ENCODE data around the gene AOAH. TPM values are rescaled to one million over a fixed set of nuclear protein-coding genes. Genes with fewer than 3 reads are reported as not detected.

The AOAH gene
- total and polyA plus RNA-seq, 8 donors = 1.6 to 35.8 (median 4.3) TPM; not detected in 1

- intact Hi-C loops (cut with DNase I; ENCODE audit: low total_unique reads) = no loop called here
- no peak for TF ChIP-seq EP300 (IDR thresholded peaks at IDR 0.05)
- no peak for TF ChIP-seq POLR2A (IDR thresholded peaks at IDR 0.05)
- TF ChIP-seq CTCF (IDR thresholded peaks at IDR 0.05) = no peak
- no peak for TF ChIP-seq POLR2AphosphoS5 (IDR thresholded peaks at IDR 0.05)
- Histone ChIP-seq H3K27me3 (no peaks in the 10 kb centered on the region), H3K9me3 (no peaks in the 10 kb centered on the region), H3K36me3 (no peaks in the 10 kb centered on the region), H3K4me3 (no peak overlapping the region), H3K4me1 (no peaks in the 10 kb centered on the region), H3K27ac (no peak overlapping the region)
- DNase-seq = no peak
- 80 to 90% (median 87%) methylated on average over 2 of the region's 2 CpGs for WGBS, 5 donors
Observed at GRCh38 chr7:36682102-36682501, 42.2 kb downstream of the AOAH start.

GRCh38 chr7:36677769-36678437 lies 46.4 kb downstream of the AOAH start:
- 73 to 91% (median 90%) methylated on average over 2 of the region's 2 CpGs for WGBS, 5 donors
- intact Hi-C loops (cut with DNase I; ENCODE audit: low total_unique reads) = loop anchor here (10.0 kb wide), 1 partner anchor 183 kb away; no protein-coding TSS in a partner anchor

GRCh38 chr7:36673703-36674102 lies 50.6 kb downstream of the AOAH start:
- Histone ChIP-seq H3K9me3 (no peaks in the 10 kb centered on the region), H3K27ac (no peak overlapping the region), H3K4me3 (no peak overlapping the region), H3K27me3 (no peaks in the 10 kb centered on the region), H3K36me3 (peaks cover 0 to 7% (median 0%) of the 10 kb centered on the region in 4 donors), H3K4me1 (peaks cover 0 to 5% (median 0%) of the 10 kb centered on the region in 4 donors)
- intact Hi-C loops (cut with DNase I; ENCODE audit: low total_unique reads) = loop anchor here (10.0 kb wide), 1 partner anchor 179 kb away; no protein-coding TSS in a partner anchor
- 93 to 98% (median 95%) methylated on average over 6 of the region's 6 CpGs for WGBS, 5 donors
- DNase-seq = no peak
- TF ChIP-seq POLR2AphosphoS5 (IDR thresholded peaks at IDR 0.05) (no peak), POLR2A (IDR thresholded peaks at IDR 0.05) (no peak), CTCF (IDR thresholded peaks at IDR 0.05) (no peak), EP300 (IDR thresholded peaks at IDR 0.05) (no peak)

More at GRCh38 chr7:36677769-36678437, 46.4 kb downstream of the AOAH start:
- Histone ChIP-seq H3K4me3 (no peak overlapping the region), H3K9me3 (no peaks in the 10 kb centered on the region), H3K27me3 (no peaks in the 10 kb centered on the region), H3K4me1 (no peaks in the 10 kb centered on the region), H3K27ac (no peak overlapping the region), H3K36me3 (no peaks in the 10 kb centered on the region)
- no peak for DNase-seq
- TF ChIP-seq EP300 (IDR thresholded peaks at IDR 0.05) = no peak
- no peak for TF ChIP-seq CTCF (IDR thresholded peaks at IDR 0.05)
- TF ChIP-seq POLR2AphosphoS5 (IDR thresholded peaks at IDR 0.05) = no peak
- TF ChIP-seq POLR2A (IDR thresholded peaks at IDR 0.05) = no peak

- TF ChIP-seq POLR2A (IDR thresholded peaks at IDR 0.05) = no peak
- TF ChIP-seq CTCF (IDR thresholded peaks at IDR 0.05) = no peak
- no peak for TF ChIP-seq EP300 (IDR thresholded peaks at IDR 0.05)
- TF ChIP-seq POLR2AphosphoS5 (IDR thresholded peaks at IDR 0.05) = no peak
- Histone ChIP-seq H3K27ac (no peak overlapping the region), H3K9me3 (no peaks in the 10 kb centered on the region), H3K4me1 (peaks cover 0 to 5% (median 0%) of the 10 kb centered on the region in 4 donors), H3K27me3 (no peaks in the 10 kb centered on the region), H3K36me3 (peaks cover 0 to 7% (median 0%) of the 10 kb centered on the region in 4 donors), H3K4me3 (no peak overlapping the region)
- intact Hi-C loops (cut with DNase I; ENCODE audit: low total_unique reads) = loop anchor here (10.0 kb wide), 1 partner anchor 177 kb away; no protein-coding TSS in a partner anchor
- no peak for DNase-seq
- WGBS, 5 donors = 78 to 90% (median 89%) methylated on average over 6 of the region's 6 CpGs
Observed at GRCh38 chr7:36671432-36671829, 52.9 kb downstream of the AOAH start.
